ENCODE results near the gene LCN6.

- TF ChIP-seq, protein P1, sequence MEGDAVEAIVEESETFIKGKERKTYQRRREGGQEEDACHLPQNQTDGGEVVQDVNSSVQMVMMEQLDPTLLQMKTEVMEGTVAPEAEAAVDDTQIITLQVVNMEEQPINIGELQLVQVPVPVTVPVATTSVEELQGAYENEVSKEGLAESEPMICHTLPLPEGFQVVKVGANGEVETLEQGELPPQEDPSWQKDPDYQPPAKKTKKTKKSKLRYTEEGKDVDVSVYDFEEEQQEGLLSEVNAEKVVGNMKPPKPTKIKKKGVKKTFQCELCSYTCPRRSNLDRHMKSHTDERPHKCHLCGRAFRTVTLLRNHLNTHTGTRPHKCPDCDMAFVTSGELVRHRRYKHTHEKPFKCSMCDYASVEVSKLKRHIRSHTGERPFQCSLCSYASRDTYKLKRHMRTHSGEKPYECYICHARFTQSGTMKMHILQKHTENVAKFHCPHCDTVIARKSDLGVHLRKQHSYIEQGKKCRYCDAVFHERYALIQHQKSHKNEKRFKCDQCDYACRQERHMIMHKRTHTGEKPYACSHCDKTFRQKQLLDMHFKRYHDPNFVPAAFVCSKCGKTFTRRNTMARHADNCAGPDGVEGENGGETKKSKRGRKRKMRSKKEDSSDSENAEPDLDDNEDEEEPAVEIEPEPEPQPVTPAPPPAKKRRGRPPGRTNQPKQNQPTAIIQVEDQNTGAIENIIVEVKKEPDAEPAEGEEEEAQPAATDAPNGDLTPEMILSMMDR (conservative IDR thresholded peaks at IDR 0.05 in 1 of 2, IDR thresholded peaks at IDR 0.05 in 1 of 2; ENCODE audit: extremely low read depth in 1 of 2, insufficient read depth in 1 of 2, low read depth in 1 of 2, low read length in 2 of 2), result no peak
- no peak for TF ChIP-seq EZH2 (IDR thresholded peaks at IDR 0.05; ENCODE audit: borderline replicate concordance, low read length)
These were observed 31.5 kb upstream of the LCN6 start for GRCh38 chr9:136779808-136780207.
